Activated naive CD8-positive, alpha-beta T cell (primary cell): ENCODE measurements around the gene ZNF281.

Source experiments
- H3K27ac Mint-ChIP-seq: one replicate; pipeline ENCODE4 v1.8.0; 2021; ENCODE audit warnings: mixed read lengths
- H3K27me3 Mint-ChIP-seq: one replicate; pipeline ENCODE4 v1.8.0; 2021; ENCODE audit warnings: mixed read lengths
- H3K36me3 Mint-ChIP-seq: one replicate; pipeline ENCODE4 v1.8.0; 2021; ENCODE audit warnings: mixed read lengths
- H3K4me1 Mint-ChIP-seq: one replicate; pipeline ENCODE4 v1.8.0; 2021; ENCODE audit warnings: low read depth, mixed read lengths
- H3K4me3 Mint-ChIP-seq: one replicate; pipeline ENCODE4 v1.8.0; 2021; ENCODE audit warnings: mild to moderate bottlenecking, mixed read lengths
- H3K9me3 Mint-ChIP-seq: one replicate; pipeline ENCODE4 v1.8.0; 2021; ENCODE audit warnings: low read depth, mixed read lengths

Gene ZNF281

GRCh38 chr1:200386416-200386815 is 23.4 kb downstream of the ZNF281 start:
- no peaks in the 10 kb centered on the region for H3K9me3 Mint-ChIP-seq
- no peaks in the 10 kb centered on the region for H3K36me3 Mint-ChIP-seq
- no peak overlapping the region for H3K4me3 Mint-ChIP-seq
- no peaks in the 10 kb centered on the region for H3K27me3 Mint-ChIP-seq
- no peaks in the 10 kb centered on the region for H3K4me1 Mint-ChIP-seq
- H3K27ac Mint-ChIP-seq = no peak overlapping the region

GRCh38 chr1:200384818-200385390 is 24.9 kb downstream of the ZNF281 start:
- Mint-ChIP-seq H3K27ac (no peak overlapping the region), H3K9me3 (no peaks in the 10 kb centered on the region), H3K36me3 (no peaks in the 10 kb centered on the region), H3K27me3 (no peaks in the 10 kb centered on the region), H3K4me1 (peaks cover 4% of the 10 kb centered on the region), H3K4me3 (no peak overlapping the region)

GRCh38 chr1:200381256-200381984 is 28.4 kb downstream of the ZNF281 start:
- Mint-ChIP-seq H3K9me3 (no peaks in the 10 kb centered on the region), H3K4me1 (peaks cover 4% of the 10 kb centered on the region), H3K36me3 (no peaks in the 10 kb centered on the region), H3K4me3 (no peak overlapping the region), H3K27me3 (no peaks in the 10 kb centered on the region), H3K27ac (no peak overlapping the region)

- Mint-ChIP-seq H3K27me3 (no peaks in the 10 kb centered on the region), H3K27ac (no peak overlapping the region), H3K36me3 (no peaks in the 10 kb centered on the region), H3K4me3 (no peak overlapping the region), H3K4me1 (peaks cover 4% of the 10 kb centered on the region), H3K9me3 (no peaks in the 10 kb centered on the region)
These were observed 29.2 kb downstream of the ZNF281 start for GRCh38 chr1:200380589-200381021.

- Mint-ChIP-seq H3K27ac (no peak overlapping the region), H3K27me3 (no peaks in the 10 kb centered on the region), H3K4me1 (peaks cover 4% of the 10 kb centered on the region), H3K4me3 (no peak overlapping the region), H3K9me3 (no peaks in the 10 kb centered on the region), H3K36me3 (no peaks in the 10 kb centered on the region)
These were observed 29.8 kb downstream of the ZNF281 start for GRCh38 chr1:200379940-200380588.

- H3K36me3 Mint-ChIP-seq = no peaks in the 10 kb centered on the region
- no peaks in the 10 kb centered on the region for H3K27me3 Mint-ChIP-seq
- no peak overlapping the region for H3K27ac Mint-ChIP-seq
- H3K9me3 Mint-ChIP-seq = no peaks in the 10 kb centered on the region
- H3K4me1 Mint-ChIP-seq = peaks cover 4% of the 10 kb centered on the region
- H3K4me3 Mint-ChIP-seq = no peak overlapping the region
These were observed 30.4 kb downstream of the ZNF281 start for GRCh38 chr1:200379432-200379757.

GRCh38 chr1:200378096-200378495 is 31.7 kb downstream of the ZNF281 start:
- Mint-ChIP-seq H3K4me1 (peaks cover 4% of the 10 kb centered on the region), H3K27ac (no peak overlapping the region), H3K4me3 (no peak overlapping the region), H3K27me3 (no peaks in the 10 kb centered on the region), H3K36me3 (no peaks in the 10 kb centered on the region), H3K9me3 (no peaks in the 10 kb centered on the region)

- peaks cover 2% of the 10 kb centered on the region for H3K36me3 Mint-ChIP-seq
- H3K27ac Mint-ChIP-seq = no peak overlapping the region
- no peaks in the 10 kb centered on the region for H3K27me3 Mint-ChIP-seq
- no peaks in the 10 kb centered on the region for H3K9me3 Mint-ChIP-seq
- peaks cover 4% of the 10 kb centered on the region for H3K4me1 Mint-ChIP-seq
- H3K4me3 Mint-ChIP-seq = no peak overlapping the region
These were observed 33.3 kb downstream of the ZNF281 start for GRCh38 chr1:200376528-200376927.

GRCh38 chr1:200374569-200375295 is 35.1 kb downstream of the ZNF281 start:
- Mint-ChIP-seq H3K4me1 (no peaks in the 10 kb centered on the region), H3K27ac (no peak overlapping the region), H3K4me3 (no peak overlapping the region), H3K36me3 (peaks cover 2% of the 10 kb centered on the region), H3K27me3 (no peaks in the 10 kb centered on the region), H3K9me3 (no peaks in the 10 kb centered on the region)

GRCh38 chr1:200373811-200374231 is 36.0 kb downstream of the ZNF281 start:
- Mint-ChIP-seq H3K4me1 (no peaks in the 10 kb centered on the region), H3K4me3 (no peak overlapping the region), H3K27me3 (no peaks in the 10 kb centered on the region), H3K36me3 (peaks cover 4% of the 10 kb centered on the region), H3K27ac (no peak overlapping the region), H3K9me3 (no peaks in the 10 kb centered on the region)

- no peak overlapping the region for H3K27ac Mint-ChIP-seq
- H3K4me1 Mint-ChIP-seq = no peaks in the 10 kb centered on the region
- no peaks in the 10 kb centered on the region for H3K27me3 Mint-ChIP-seq
- H3K4me3 Mint-ChIP-seq = no peak overlapping the region
- H3K36me3 Mint-ChIP-seq = peaks cover 10% of the 10 kb centered on the region
- no peaks in the 10 kb centered on the region for H3K9me3 Mint-ChIP-seq
These were observed 37.0 kb downstream of the ZNF281 start for GRCh38 chr1:200372885-200373181.

- H3K9me3 Mint-ChIP-seq = no peaks in the 10 kb centered on the region
- no peaks in the 10 kb centered on the region for H3K4me1 Mint-ChIP-seq
- no peak overlapping the region for H3K4me3 Mint-ChIP-seq
- H3K36me3 Mint-ChIP-seq = peaks cover 13% of the 10 kb centered on the region
- H3K27ac Mint-ChIP-seq = no peak overlapping the region
- no peaks in the 10 kb centered on the region for H3K27me3 Mint-ChIP-seq
These were observed 37.5 kb downstream of the ZNF281 start for GRCh38 chr1:200372095-200372884.

GRCh38 chr1:200369706-200370105 is 40.1 kb downstream of the ZNF281 start:
- H3K4me1 Mint-ChIP-seq = no peaks in the 10 kb centered on the region
- H3K4me3 Mint-ChIP-seq = no peak overlapping the region
- no peaks in the 10 kb centered on the region for H3K9me3 Mint-ChIP-seq
- no peaks in the 10 kb centered on the region for H3K27me3 Mint-ChIP-seq
- no peak overlapping the region for H3K27ac Mint-ChIP-seq
- H3K36me3 Mint-ChIP-seq = peaks cover 17% of the 10 kb centered on the region

- no peaks in the 10 kb centered on the region for H3K27me3 Mint-ChIP-seq
- no peak overlapping the region for H3K4me3 Mint-ChIP-seq
- H3K27ac Mint-ChIP-seq = no peak overlapping the region
- no peaks in the 10 kb centered on the region for H3K9me3 Mint-ChIP-seq
- peaks cover 17% of the 10 kb centered on the region for H3K36me3 Mint-ChIP-seq
- H3K4me1 Mint-ChIP-seq = no peaks in the 10 kb centered on the region
These were observed 40.7 kb downstream of the ZNF281 start for GRCh38 chr1:200369131-200369530.

- no peaks in the 10 kb centered on the region for H3K4me1 Mint-ChIP-seq
- no peaks in the 10 kb centered on the region for H3K9me3 Mint-ChIP-seq
- no peak overlapping the region for H3K4me3 Mint-ChIP-seq
- peaks cover 17% of the 10 kb centered on the region for H3K36me3 Mint-ChIP-seq
- H3K27me3 Mint-ChIP-seq = no peaks in the 10 kb centered on the region
- H3K27ac Mint-ChIP-seq = no peak overlapping the region
These were observed 41.3 kb downstream of the ZNF281 start for GRCh38 chr1:200368556-200368955.
